GM21619 (cell line): ENCODE results near the gene GPR4.
"Not testable (repeated sequence)": the region's sequence is repeated elsewhere in the genome, so short reads cannot be mapped to it uniquely, and the experiment has no call there.

Source experiments
- ATAC-seq: cut with Tn5 transposase; IDR thresholded peaks from one replicate; pipeline ENCODE4 v1.9.1; 2021; ENCODE audit not compliant: unreplicated experiment

GPR4 gene

DNA sequence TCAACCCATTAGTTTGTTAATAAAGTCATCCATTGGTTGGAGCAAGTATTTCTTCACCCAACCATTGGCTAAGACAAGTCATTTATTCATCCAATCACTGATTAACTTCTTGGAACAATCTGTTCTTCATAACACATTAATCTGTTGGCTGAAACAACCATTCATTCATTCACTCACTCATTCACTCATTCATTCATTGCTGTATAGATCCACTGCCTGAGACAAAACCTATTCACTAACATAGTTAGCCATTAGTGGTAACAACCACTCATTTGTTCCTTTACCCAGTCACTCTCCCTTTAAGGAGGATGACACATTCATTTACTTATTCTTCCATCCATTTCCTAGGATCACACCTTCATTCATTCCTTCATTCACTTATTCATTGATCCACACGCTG, 22.0 kb upstream of the GPR4 start:
- ATAC-seq, result no peak

DNA sequence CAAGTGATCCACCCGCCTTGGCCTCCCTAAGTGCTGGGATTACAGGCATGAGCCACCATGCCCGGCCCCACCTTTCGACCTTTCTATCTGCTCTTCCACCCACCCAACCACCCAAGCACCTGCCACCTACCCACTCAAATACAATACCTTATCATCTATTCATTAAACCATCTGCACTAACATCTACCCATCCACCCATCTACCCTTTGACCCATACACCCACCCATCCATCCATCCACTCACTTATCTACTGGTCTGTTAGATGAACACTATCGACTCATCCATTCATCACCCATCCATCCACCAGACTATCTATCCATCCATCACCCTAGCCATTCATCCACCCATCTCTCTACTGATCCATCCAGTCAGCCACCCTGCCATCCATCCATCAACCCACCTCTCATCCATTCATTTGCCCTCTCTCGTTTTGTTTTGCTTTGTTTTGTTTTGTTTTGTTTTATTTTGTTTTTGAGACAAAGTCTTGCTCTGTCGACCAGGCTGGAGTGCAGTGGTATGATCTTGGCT, 20.0 kb upstream of the GPR4 start:
- no peak for ATAC-seq

DNA sequence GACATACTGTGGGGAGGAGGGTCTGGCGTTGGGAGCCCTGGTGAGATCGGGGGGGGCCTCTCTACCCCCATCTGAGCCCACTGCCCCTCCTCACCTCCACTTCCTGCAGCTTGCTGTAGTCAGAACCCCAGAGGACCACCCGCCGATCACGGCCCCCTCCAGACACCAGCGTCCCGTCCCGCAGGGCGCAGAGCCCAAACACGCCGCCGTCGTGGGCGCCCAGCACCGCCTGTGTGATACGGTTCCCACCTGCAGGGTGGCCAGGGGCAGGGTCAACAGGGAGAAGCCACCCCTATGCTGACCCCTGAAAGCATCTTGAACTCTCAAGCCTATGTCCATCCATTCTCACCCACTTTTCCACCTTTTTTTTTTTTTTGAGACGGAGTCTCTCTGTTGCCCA, 19.4 kb upstream of the GPR4 start:
- ATAC-seq, result no peak

DNA sequence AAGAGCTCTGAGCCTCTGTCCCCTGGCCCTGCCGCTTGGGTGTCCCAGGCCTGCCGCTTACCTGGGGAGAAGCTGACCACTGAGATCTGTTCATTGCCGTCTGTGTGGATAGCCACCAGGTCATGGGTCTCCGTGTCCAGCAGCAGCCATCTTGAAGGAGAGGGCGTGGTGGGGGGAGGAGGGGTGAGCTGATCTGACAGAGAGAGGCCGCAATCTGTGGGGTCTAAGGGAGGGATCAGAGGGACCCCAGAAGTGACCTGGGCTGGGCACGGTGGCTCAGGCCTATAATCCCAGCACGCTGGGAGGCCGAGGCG, 14.6 kb upstream of the GPR4 start:
- ATAC-seq, result no peak

DNA sequence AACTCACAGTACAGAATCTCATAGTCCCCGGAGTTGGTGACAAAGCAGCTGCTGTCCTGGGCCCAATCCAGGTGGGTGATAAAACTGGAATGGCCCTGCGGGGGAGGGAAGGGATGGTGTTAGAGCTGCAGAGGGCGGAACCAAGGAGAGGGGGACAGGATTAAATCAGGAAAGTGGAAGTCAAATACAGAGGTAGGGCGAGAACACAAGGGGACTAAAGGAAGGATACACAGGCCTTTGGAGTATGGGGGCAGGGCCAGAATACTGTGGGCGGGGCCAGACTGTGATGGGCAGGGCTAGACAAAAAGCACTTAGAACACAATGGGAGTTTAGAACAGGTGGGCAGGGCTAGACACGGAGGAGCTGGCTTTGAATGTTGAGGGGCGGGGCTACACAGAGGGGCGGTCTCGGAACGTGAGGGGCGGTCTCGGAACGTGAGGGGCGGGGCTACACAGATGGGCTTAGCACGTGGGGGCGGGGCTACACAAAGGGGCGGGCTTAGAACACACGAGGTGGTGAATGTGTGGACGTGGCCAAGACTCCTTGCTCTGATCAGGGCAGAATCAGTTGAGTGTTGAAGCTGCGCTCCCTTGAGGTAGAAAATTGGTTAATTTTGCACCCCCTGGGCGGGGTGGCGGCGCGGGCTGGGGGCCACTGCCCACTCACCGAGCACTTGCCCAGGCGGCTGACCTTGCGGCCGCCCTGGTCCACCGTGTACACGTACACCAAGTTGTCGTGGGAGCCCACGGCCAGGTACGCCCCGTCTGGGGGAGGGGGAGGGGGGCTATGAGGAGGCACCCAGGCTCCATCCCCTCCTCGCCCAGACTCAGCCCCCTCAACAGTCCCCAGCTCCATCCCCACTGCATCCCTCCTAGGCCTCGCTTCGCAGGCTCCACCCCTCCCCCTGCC, 14.0 kb upstream of the GPR4 start:
- no peak for ATAC-seq

DNA sequence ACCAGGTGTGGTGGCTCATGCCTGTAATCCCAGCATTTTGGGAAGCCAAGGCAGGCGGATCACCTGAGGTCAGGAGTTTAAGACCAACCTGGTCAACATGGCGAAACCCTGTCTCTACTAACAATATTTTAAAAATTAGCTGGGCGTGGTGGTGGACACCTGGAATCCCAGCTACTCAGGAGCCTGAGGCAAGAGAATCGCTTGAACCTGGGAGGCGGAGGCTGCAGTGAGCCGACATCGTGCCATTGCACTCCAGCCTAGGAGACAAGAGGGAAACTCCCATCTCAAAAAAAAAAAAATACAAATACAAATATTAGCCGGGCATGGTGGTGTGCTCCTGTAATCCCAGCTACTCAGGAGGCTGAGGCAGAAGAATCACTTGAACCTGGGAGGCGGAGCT, 13.0 kb upstream of the GPR4 start:
- not testable (repeated sequence) for ATAC-seq

DNA sequence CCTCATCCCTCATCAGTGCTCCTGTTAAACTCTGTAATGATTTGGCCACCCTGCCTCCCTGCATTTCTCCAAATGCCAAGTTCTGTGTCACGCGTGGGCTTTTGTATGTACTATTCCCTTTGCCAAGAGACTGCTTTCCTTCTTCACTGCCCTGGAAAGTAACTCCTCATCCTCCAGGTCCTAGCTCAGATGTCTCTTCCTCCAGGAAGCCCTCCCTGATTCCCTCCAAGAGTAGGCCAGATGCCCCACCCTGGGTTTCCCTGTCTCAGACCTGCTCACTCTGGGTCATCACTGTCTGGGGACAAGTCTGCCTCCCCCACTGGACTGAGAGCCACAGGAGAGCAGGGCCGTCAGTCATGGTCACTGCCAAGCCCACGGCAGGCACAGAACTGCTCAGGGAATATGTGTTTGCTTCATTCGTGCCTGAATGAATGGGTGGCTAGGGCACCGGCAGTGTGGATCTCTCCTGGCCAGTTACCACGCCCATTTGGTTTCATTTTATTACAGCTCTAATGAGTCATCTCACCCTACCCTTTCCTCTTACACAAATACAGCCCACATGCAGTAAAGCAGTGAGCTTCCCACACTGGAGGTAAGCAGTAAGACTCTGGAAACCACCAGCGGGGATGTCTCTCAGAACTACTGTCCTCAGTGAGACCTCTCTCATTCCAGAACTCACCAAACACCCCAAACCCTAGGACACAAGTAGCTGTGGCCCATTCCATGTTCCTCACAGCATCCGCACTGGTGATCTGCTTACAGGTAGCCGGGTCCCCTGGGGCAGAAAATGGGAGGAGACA, 12.1 kb upstream of the GPR4 start:
- peak; percentile 63 for ATAC-seq

DNA sequence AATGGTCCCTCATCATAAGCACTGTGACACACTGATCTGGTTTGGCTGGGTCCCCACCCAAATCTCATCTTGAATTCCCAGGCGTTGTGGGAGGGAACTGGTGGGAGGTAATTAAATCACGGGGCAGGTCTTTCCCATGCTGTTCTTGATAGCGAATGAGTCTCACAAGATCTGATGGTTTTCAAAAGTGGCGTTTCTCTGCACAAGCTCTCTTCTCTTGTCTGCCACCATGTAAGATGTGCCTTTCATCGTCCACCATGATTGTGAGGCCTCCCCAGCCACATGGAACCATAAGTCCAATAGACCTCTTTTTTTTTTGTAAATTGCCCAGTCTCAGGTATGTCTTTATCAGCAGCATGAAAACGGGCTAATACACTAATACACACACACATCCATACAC, 6.9 kb upstream of the GPR4 start:
- no peak for ATAC-seq

DNA sequence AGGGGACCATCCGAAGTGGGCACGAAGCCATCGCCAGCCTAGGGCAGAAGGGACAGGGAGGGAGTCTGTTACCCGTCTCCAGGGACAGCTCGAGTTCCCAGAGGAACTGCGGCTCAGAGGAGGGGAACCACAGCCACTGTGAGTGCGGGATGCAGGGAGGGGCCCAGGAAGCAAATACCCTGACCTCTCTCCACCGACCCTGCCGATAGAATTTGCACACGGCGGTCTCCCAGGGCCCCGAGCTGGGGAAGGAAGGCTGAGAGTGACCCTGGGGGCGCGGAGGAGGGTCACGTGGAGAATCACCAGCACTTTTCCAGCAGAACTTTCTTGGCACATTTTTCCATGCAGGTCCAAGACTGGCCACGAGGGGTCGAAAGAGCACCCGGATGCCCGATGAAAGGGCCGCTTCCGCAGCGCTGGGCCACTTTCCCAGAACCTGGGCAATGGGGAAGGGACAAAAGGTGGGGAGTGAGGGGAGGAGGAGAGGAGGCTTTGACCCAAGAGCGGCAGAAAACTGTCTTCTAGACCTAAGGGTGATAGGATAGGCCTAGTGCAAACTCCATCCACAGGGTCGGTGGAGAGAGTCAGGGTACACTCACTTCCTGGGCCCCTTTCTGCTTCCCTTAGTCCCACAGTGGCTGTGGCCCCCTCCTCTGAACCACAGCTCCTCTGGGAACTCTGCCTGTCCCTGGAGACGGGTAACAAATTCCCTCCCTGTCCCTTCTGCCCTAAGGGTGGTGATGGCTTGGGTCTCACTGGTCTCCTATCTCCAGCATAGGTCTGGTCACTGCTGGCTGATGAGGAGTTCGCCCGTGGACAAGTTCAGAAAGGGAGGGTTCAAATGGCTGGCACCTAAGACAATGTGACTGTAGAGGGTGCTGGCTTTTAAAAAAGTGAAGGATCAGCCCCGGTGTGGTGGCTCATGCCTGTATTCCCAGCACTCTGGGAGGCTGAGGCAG, 5.3 kb upstream of the GPR4 start:
- no peak for ATAC-seq

DNA sequence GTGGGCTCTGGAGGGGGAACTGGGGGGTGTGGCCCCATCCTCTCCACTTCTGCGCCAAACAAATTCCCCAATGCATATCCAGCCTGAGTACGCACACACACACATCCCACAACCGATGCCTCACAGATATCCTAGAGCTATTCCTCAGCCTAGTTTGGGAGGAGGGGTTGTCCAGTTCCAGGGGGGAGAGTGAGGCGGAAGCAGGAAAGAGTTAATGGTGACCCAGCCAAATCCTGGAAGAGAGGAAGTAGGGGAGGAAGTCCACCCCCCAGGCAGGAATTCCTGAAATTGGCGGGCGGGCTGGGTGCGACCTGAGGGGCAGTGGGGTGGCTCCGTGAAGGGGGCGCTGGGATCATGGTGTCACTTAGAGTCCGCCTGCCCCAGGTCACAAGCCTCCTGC, 897 bp downstream of the GPR4 start:
- no peak for ATAC-seq

DNA sequence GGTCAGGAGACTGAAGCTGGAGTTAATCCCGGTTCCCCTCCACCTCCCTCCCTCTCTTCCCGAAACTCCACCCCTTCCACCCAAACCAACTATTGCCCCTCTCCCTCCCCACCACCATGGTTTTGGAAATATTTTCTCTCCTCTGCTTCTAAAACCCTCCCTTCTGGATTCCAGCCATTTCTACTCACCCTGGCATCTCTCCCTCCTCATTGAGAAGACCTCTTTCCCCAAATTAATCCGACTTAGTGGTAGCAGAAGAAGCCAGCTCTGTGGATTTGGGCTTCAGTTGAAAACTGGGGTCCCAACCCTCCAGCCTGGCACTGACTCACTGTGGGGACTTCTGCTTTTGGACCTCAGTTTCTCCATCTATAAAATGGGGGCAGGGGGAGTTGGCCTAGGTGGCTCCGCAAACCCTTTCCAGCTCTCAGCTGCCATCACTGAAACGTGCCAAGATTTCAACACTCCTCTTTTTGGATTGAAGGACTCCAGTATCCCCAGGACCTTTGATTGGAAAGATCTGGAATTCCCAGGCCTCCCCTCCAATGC, 1.6 kb downstream of the GPR4 start:
- no peak for ATAC-seq

DNA sequence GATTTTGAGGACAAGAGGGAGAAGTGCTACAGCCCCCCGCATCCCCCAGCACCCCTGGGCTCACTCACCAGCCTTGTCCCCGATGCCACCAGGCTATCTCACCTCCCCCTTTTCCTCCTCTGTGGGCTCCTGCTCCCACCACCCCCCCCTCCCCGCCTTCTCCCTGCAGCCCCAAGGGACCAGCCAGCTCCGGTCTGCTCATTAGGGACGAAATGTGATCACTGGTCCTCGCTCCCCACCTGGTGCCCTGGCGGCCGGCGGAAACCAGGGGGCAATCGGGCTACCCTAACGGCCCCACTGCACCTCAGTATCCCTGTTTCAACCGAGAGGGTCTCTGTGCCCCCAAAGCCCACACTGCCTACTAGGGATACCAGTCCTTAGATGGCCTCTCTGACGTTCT, 2.7 kb downstream of the GPR4 start:
- ATAC-seq, result no peak

DNA sequence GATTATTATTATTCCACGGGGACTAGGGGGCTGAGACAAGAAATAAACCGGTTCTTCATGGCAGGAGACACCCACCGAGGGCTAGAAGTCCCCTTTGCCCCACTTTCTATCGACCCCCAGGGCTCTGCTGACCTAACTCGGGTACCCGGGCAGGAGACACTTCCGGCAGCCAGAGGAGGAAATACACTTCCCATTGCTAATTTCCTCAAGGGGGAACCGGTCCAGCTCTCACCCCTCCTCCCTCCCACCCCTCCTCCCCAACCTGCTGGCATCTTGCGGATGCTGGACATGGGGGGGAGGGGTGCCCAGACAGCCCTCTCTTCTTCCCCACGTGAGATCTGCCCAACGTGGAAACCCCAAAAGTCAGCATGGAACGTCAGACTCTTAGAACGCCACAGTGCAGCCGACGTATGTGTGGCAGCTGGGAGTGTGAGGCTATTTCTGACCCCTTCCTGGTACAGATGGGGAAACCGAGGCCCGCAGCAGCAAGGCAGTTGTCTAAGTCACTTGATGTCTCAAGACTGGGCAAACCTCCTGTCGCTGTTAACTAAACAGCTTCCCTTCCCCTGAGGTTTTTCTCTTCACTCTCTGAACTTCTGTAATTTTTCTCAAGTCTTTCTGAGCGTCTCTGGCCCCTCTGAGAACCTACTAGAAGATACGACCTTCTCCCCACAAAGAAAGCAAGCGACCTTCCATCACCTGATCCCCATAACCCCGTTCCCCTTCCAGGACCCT, 3.6 kb downstream of the GPR4 start:
- ATAC-seq, result no peak

DNA sequence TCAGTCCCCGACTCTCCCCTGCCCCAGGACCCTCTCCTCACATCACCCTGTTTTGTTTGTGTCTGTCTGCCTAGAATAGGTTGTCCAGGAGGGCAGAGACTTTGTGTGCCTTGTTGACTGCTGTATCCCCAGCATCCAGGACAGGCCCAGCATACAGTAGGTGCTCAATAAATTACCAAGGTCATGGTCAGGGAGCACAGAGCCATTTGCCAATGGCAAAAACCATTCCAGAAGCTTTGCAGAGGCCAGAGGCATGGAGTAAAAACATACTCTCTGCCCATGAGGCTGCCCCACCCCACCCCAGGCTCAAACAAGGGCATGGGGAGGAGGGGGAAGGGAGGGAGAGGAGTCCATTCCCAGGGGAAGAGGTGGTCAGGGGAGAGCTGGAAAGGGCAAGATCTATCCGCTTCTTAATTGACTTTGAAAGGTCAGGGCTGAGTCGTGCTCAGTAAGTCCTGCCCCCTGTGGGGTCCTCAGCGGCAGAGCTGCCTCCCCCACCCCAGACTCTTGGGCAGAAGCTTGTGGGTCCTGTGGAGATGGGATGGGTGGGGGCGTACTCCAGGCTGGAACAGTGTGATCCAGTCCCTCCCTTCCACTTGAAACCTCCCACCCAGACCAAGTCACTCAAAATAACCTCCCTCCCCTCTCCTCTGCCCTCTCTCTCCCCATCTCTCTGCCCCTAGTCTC, 4.4 kb downstream of the GPR4 start:
- ATAC-seq, result no peak

DNA sequence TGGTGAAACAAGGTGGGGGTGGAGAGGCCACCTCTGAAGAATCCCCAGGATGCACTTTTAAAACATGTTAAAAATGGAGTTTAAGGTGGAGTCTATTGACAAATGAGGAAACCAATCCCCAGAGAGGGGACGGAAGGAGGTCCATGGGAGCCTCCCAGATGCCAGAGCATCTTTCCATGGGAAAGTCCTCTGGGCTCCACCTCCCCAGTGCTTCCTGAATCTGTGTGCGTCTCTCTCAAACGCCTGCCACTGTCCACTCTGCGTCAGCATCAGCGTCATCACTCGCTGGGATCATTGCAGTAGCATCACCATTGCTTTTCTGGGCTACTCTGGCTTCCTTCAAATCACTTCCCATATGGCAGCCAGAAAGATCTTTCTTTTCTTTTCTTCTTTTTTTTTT, 6.2 kb downstream of the GPR4 start:
- ATAC-seq, result no peak

DNA sequence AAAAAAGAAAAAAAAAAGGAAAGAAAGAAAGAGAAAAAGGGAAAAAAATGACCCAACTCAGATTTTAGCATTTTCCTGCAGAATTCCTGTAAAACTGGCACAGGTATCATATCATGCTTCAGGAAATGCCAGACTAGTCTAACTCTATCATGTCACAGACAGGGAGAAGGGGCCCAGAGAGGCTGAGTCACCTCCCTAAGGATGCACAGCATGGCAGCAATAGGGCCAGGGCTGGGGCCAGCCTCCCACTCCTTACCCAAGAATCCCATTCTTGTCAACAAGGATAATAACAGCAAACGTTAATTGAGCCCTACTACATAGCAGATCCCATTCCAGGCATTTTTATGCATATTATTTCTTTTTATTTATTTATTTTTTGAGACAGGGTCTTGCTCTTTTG, 8.5 kb downstream of the GPR4 start:
- no peak for ATAC-seq

DNA sequence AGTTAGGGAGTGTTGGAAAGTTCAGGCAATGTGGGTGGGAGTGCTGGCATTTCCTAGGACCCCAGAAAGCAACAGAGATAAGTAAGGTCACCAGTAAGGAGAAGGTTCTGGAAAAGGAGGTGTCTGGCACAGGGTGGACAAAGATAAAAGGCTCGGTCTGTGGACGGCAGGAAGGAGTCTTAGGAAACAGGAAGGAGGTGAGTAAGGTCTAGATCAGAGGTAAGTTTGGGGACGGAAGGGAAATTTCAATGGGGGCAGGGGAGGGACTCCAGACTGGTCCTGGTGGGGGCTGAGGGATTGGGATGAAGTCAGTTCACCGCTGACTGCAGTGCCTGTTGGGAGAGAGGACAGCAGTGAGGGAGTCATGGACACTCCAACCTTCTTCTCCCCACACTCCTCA, 9.6 kb downstream of the GPR4 start:
- no peak for ATAC-seq

DNA sequence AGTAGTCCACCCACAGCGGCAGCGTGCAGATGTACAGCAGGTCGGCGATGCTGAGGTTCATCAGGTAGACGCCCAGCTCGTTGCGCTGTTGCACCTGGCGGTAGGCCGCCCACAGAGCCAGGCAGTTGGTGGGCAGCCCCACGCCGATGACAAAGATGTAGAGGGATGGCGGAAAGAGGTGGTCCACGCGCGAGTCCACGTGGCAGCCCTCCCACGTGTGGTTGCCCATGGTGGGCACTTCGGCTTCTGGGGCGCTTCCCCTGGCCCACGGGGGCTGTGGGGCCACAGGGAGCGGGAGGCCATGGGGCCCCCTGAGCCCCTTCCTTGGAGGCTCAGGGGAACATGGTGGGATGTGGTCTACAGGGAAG, 10.4 kb downstream of the GPR4 start:
- ATAC-seq, result no peak

DNA sequence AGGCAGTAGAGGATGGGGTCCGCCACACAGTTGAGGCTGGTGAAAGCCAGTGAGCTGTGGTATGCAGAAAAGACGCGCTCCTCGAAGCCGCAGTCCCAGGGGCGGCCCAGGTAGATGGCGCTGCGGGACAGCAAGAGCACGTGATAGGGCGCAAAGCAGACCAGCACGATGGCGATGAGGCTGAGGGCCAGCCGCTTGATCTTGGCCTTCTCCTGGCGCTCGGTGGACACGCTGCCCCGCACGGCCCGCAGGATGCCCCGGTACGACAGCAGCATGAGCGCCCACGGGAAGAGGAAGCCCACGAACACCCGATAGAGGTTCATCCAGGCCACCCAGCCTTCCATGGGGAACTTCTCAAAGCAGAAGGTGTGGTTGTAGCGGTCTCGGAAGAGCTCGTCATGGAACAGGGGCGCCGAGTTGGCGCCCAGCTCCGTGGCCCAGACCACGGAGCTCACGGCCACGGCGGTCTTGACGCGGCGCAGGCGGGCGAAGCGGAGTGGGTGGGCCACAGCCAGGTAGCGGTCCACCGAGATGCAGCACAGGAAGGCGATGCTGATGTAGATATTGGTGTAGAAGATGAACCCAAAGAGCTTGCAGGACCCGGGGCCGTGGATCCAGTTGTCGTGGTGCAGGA, 10.9 kb downstream of the GPR4 start:
- no peak for ATAC-seq
